GM19240 (cell line): ENCODE data around the gene DUSP2.

ENCODE experiments used
- DNase-seq: peaks from one replicate; pipeline ENCODE4 v3.0.0; 2011; ENCODE audit warnings: low spot score; ENCODE audit not compliant: insufficient read length

DUSP2 gene

GRCh38 chr2:96131813-96132745 is 13.2 kb downstream of the DUSP2 start:
- DNase-seq = no peak

GRCh38 chr2:96131152-96131812 is 14.0 kb downstream of the DUSP2 start:
- no peak for DNase-seq

GRCh38 chr2:96130483-96130882 is 14.8 kb downstream of the DUSP2 start:
- DNase-seq = no peak

GRCh38 chr2:96129528-96130120 is 15.6 kb downstream of the DUSP2 start:
- DNase-seq = no peak

GRCh38 chr2:96128456-96128855 is 16.8 kb downstream of the DUSP2 start:
- no peak for DNase-seq

- DNase-seq = no peak
These were observed 20.6 kb downstream of the DUSP2 start for GRCh38 chr2:96124406-96125265.

GRCh38 chr2:96123936-96124335 is 21.3 kb downstream of the DUSP2 start:
- DNase-seq = no peak

- no peak for DNase-seq
These were observed 21.9 kb downstream of the DUSP2 start for GRCh38 chr2:96123290-96123689.

GRCh38 chr2:96122391-96122790 is 22.8 kb downstream of the DUSP2 start:
- DNase-seq = no peak

GRCh38 chr2:96121414-96121813 is 23.8 kb downstream of the DUSP2 start:
- DNase-seq = no peak

GRCh38 chr2:96120991-96121390 is 24.2 kb downstream of the DUSP2 start:
- no peak for DNase-seq

GRCh38 chr2:96120091-96120720 is 25.0 kb downstream of the DUSP2 start:
- DNase-seq = no peak

- DNase-seq = no peak
These were observed 25.9 kb downstream of the DUSP2 start for GRCh38 chr2:96119389-96119751.

GRCh38 chr2:96118698-96119388 is 26.4 kb downstream of the DUSP2 start:
- DNase-seq = no peak

- no peak for DNase-seq
These were observed 27.3 kb downstream of the DUSP2 start for GRCh38 chr2:96117701-96118588.

GRCh38 chr2:96116879-96117533 is 28.2 kb downstream of the DUSP2 start:
- peak; percentile 89 for DNase-seq

GRCh38 chr2:96116424-96116878 is 28.8 kb downstream of the DUSP2 start, which contains the start of gene ADRA2B:
Gene ADRA2B, minus strand, starts transcription at chr2:96116571. Its CDS starts 422 bp downstream, at chr2:96116149.
- peak; percentile 53 for DNase-seq

- no peak for DNase-seq
These were observed 29.4 kb downstream of the DUSP2 start for GRCh38 chr2:96115631-96116423.
